GM18951 (cell line): ENCODE data around the gene RNU6-9.

Experiments
- POLR2A ChIP-seq: IDR thresholded peaks from 4 replicates; pipeline ENCODE4 v1.6.1; 2011; ENCODE audit warnings: mild to moderate bottlenecking; ENCODE audit not compliant: insufficient read length, insufficient read depth; ENCODE audit errors: extremely low read depth
- in situ Hi-C: fragments of 300-500 bp; cut with MboI; formaldehyde crosslinking; loops from one replicate; pipeline ENCODE4 v1.12.0; 2022; ENCODE audit warnings: low sequenced_read_pairs, mixed read lengths, inconsistent platforms; ENCODE audit not compliant: unreplicated experiment

Gene RNU6-9

GRCh38 chr19:854549-854948, 38.7 kb upstream of the RNU6-9 start:
- in situ Hi-C loops = no loop called here
- TF ChIP-seq POLR2A = no peak

DNA sequence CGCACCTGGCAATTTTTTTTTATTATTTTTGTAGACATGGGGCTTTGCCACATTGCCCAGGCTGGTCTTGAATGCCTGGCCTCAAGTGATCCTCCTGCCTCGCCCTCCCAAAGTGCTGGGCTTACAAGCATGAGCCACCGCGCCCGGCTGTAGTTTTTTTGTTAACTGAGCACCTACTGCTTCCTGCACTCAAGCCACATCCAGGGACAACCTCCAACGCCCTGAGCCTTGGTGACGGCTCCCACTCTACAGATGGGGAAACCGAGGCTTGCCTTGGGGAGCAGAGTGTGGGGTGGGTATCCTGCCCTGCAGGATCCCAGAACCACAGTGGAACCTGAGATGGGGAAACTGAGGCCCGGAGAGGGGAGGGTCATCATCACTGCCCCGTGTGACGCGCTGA, 38.1 kb upstream of the RNU6-9 start:
- in situ Hi-C loops = no loop called here
- TF ChIP-seq POLR2A = no peak

DNA sequence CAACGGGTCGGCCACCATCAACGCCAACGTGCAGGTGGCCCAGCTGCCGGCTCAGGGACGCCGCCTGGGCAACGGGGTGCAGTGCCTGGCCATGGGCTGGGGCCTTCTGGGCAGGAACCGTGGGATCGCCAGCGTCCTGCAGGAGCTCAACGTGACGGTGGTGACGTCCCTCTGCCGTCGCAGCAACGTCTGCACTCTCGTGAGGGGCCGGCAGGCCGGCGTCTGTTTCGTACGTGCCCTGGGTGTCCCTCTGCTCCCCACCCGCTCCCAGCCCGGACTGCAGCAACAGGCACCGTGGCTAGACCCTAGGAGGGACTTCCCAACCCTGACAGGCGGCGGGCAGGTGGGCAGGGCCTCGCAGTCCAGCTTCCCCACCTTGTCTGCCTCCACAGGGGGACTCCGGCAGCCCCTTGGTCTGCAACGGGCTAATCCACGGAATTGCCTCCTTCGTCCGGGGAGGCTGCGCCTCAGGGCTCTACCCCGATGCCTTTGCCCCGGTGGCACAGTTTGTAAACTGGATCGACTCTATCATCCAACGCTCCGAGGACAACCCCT, 37.6 kb upstream of the RNU6-9 start:
- in situ Hi-C loops = no loop called here
- TF ChIP-seq POLR2A = no peak

- in situ Hi-C loops = no loop called here
- TF ChIP-seq POLR2A = no peak
Observed at GRCh38 chr19:858284-858683, 35.0 kb upstream of the RNU6-9 start.

GRCh38 chr19:858868-859843, 34.1 kb upstream of the RNU6-9 start, which contains the start of gene CFD:
CFD (plus strand) TSS chr19:859664; CDS start chr19:859690, 26 bp downstream.
- no peak for TF ChIP-seq POLR2A
- in situ Hi-C loops = no loop called here

DNA sequence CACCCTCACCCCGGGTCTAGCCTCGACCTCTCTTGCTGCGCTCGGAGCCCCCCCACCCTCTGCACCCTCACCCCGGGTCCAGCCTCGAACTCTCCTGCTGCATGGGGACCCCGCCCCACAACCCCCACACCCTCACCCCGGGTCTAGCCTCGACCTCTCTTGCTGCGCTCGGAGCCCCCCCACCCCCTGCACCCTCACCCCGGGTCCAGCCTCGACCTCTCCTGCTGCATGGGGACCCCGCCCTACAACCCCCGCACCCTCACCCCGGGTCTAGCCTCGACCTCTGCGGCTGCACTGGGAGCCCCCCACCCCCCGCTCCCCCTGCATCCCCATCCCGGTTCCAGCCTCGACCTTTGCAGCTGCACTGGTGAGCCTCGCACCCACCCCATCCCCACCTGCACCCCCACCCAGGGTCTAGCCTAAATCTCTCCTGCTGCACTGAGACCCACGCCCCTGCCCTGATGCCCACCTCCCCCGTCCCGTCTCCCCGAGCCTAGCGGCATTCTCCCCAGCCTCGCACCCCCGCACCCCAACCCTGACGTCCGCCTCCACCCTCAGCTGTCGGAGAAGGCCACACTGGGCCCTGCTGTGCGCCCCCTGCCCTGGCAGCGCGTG, 32.0 kb upstream of the RNU6-9 start:
- no peak for TF ChIP-seq POLR2A
- in situ Hi-C loops = loop anchor here (10.0 kb wide), 2 partner anchors 54 to 124 kb away; partner anchors contain the start of genes KISS1R, R3HDM4 and WDR18

GRCh38 chr19:861756-862580, 31.3 kb upstream of the RNU6-9 start:
- TF ChIP-seq POLR2A = no peak
- in situ Hi-C loops = loop anchor here (10.0 kb wide), 2 partner anchors 53 to 123 kb away; partner anchors contain the start of genes KISS1R, R3HDM4 and WDR18

- in situ Hi-C loops = loop anchor here (10.0 kb wide), 2 partner anchors 52 to 122 kb away; partner anchors contain the start of genes KISS1R, R3HDM4 and WDR18
Observed at GRCh38 chr19:862581-863314, 30.5 kb upstream of the RNU6-9 start.

DNA sequence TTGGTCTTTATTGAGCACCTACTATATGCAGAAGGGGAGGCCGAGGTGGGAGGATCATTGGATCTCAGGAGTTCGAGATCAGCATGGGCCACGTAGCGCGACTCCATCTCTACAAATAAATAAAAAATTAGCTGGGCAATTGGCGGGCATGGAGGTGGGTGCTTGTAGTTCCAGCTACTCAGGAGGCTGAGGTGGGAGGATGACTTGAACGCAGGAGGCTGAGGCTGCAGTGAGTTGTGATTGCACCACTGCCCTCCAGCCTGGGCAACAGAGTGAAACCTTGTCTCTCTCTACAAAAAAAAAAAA, 30.0 kb upstream of the RNU6-9 start:
- TF ChIP-seq POLR2A = no peak
- in situ Hi-C loops = loop anchor here (10.0 kb wide), 2 partner anchors 52 to 122 kb away; partner anchors contain the start of genes KISS1R, R3HDM4 and WDR18

More at GRCh38 chr19:862581-863314, 30.5 kb upstream of the RNU6-9 start:
- TF ChIP-seq POLR2A = no peak

DNA sequence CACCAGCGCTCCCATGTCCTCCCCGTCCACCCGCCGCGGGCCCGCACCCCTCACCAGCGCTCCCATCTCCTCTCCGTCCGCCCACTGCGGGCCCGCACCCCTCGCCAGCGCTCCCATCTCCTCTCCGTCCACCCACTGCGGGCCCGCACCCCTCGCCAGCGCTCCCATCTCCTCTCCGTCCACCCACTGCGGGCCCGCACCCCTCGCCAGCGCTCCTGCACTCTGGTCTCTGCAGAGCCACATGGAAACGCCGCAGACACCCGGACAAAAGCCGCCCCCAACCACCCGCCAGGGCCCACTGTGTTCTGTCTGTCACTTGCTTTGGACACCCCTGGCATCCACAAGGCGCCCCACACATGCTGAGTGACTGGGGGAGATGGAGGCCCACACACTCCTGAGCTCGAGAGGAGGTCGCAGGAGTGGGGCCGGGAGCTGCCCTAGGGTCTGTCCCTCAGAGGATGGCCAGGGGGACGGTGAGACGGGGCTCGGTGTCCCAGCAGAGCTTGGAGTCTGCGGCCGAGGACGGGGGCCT, 26.4 kb upstream of the RNU6-9 start:
- no peak for TF ChIP-seq POLR2A
- in situ Hi-C loops = loop anchor here (10.0 kb wide), 2 partner anchors 48 to 118 kb away; partner anchors contain the start of genes KISS1R, R3HDM4 and WDR18

GRCh38 chr19:867301-867793, 25.9 kb upstream of the RNU6-9 start:
- in situ Hi-C loops = loop anchor here (10.0 kb wide), 2 partner anchors 47 to 117 kb away; partner anchors contain the start of genes KISS1R, R3HDM4 and WDR18
- no peak for TF ChIP-seq POLR2A
